NCI-H146 treated with DMSO at 0.1 percent for 48 hours (cell line): ENCODE data around the gene OR2L13.
"Not testable (repeated sequence)": the region's sequence is repeated elsewhere in the genome, so short reads cannot be mapped to it uniquely, and the experiment has no call there.

ENCODE experiments used
- DNase-seq: peaks from one replicate; lab custom pipeline; 2025; ENCODE audit not compliant: unreplicated experiment; lab: John Stamatoyannopoulos, UW

The OR2L13 gene, protein sequence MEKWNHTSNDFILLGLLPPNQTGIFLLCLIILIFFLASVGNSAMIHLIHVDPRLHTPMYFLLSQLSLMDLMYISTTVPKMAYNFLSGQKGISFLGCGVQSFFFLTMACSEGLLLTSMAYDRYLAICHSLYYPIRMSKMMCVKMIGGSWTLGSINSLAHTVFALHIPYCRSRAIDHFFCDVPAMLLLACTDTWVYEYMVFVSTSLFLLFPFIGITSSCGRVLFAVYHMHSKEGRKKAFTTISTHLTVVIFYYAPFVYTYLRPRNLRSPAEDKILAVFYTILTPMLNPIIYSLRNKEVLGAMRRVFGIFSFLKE

DNA sequence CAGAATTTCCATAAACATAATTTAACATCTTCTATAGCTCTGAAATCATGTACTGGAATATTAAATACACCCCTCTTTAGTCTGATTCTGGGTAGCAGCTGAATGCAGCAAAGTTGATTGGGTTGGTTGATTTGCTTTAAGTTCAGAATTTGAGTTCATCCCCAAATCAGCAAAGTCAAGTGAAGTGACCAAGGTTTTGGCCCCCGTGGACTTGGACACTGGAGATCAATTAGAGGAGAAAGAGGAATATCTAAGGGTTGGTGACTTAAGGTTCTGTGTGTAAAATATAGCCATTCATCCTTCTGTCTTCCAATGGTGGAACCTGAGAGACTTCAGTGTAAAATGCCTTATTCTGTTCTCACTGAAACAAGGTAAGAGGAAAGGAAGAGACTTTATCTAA, at the start of gene OR2L13:
Gene OR2L13, plus strand, starts transcription at position 301 of the 400 bp plus-strand sequence. CDS start 4,192 bp downstream, outside the sequence.
- no peak for DNase-seq

DNA sequence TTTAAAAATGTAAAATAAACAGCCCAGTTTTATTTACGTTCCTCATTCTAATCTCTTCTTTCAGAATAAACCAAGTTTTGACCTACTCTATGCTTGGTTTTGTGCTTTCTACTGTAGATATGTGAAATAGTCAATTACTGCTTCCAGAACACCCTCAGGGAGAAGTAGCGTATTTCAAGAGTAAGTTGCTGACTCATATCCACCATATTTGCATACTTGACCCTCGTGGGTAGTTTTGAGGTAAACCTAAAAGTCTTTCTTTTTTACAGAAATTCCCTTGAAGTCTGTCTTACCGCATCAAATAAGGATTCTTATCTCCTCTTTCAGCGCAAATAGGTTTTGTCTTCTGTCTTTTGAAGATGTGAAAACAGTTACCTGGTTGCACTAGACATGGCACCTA, 49.8 kb upstream of the OR2L13 start:
- DNase-seq, result no peak

DNA sequence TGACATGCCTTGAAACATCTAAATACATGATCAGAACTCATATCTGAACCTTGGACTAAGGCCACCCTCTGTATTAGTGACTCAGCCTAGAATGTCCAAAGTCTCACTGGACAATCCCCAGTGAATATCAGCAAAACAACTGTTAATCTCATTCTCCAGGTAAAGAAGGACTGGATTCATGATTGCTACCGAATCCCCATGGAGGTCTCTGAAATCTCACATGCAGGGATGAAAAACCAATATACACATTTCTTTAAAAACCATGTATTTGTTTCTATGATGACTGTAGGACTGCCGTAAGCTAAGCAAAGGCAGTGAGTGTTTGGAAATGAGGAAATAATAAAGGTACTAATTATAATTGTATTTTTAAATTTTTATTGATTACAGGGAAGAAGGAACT, 48.4 kb upstream of the OR2L13 start, which contains the start of gene OR2L3:
Gene OR2L3, plus strand, starts transcription at position 301 of the 400 bp plus-strand sequence. CDS start 13,846 bp downstream, outside the sequence.
- no peak for DNase-seq

DNA sequence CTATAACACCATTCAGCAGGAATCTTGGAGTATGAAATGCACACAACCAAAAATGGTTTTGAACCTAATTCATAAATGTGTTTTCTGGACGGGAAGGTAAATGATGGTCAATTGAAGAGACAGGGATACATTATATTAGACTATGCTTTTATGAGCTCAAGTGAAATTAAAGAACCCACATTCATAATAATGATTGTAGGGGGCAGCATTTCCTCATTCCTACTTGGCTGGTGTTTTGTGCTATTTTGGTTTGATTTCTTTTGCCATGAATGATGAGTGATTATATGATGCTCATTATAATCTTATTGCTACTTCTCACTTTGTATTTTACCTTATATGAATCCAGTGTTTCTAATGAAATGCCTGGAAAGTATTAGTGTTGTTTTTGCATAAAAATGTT, 48.0 kb upstream of the OR2L13 start:
- DNase-seq, result no peak

DNA sequence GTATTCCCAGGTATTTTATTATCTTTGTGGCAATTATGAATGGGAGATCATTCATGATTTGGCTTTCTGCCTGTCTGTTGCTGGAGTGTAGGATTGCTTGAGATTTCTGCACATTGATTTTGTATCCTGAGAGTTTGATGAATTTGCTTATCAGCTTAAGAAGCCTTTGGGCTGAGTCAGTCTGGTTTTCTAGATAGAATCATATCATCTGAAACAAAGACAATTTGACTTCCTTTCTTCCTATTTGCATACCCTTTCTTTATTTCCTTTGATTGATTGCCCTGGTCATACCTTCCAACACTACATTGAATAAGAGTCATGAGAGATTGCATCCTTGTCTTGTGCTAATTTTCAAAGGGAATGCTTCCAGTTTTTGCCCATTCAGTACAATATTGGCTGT, 40.3 kb upstream of the OR2L13 start:
- no peak for DNase-seq

DNA sequence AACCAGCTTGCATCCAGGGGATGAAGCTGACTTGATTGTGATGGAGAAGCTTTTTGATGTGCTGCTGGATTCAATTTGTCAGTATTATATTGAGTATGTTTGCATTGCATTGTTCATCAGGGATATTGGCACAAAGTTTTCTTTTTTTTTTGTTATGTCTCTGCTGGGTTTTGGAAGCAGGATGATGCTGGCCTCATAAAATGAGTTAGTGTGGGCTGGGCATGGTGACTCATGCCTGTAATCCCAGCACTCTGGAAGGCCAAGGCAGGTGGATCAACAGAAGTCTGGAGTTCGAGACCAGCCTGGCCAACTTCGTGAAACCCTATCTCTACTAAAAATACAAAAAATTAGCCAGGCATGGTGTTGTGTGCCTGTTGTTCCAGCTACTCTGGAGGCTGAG, 39.7 kb upstream of the OR2L13 start:
- DNase-seq, result no peak

DNA sequence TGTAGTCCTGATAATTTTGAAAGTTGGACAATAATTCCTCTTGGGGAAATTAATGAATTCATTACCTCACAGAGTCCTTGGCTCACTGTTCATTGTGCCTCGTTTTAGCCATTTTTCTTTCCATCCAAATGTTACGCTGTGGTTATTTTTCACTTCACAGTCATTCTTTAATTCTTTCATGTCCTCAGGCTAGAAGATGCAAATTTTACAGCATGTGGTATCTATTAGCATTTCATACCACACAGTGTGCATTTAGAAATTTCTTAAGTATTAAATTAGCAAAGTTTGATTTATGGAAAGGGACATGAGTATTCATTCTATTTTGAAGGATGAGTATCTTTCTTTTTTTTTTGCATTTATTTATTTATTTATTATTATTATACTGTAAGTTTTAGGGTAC, 29.9 kb upstream of the OR2L13 start:
- no peak for DNase-seq

DNA sequence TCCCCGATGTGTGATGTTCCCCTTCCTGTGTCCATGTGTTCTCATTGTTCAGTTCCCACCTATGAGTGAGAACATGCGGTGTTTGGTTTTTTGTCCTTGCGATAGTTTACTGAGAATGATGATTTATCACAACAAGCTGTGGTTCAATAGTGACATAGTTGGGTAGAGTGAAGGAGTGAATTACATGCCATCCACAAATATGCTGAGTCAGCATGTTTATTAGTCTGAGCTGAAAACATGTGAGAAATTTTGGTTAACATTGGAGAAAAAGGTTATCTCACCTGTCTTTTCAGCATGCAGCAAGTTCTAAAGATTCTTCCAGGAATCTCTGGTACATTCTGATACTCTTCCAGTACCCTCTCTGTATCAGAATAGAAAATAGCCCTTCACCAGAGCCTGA, 29.4 kb upstream of the OR2L13 start:
- no peak for DNase-seq

DNA sequence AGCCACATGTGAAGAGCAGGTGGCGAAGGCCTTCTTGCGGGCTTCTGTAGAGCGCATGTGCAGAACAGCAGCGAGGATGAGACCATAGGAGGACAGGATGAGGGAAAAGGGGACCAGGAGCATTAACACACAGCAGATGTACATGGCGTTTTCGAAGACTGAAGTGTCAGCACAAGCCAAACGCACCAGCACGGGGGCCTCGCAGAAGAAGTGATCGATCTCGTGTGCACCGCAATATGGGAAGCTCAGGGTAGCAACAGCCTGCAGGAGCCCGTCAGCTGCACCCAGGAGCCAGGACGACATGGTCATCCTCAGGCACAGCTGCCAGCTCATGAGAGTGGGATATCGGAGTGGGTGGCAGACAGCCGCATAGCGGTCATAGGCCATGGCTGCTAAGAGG, 11.1 kb upstream of the OR2L13 start:
- DNase-seq, result not testable (repeated sequence)

DNA sequence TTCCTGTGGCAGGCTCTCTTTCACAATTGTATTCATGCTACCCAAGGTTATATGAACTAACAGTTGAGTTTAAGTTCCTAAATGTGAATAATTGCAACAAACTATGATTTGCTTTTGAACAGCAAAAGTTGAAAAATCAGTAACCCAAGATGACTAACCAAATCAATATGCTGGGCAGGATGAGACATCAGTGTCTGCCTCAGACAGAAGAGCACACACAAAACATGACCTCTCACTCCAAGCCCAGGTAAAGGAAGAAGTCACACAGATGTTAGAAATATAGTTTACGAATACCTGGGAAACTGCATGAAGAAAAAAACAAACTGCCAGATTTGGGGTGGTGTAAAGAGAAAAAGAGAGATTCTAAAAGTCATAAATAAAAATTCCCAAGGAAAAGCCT, 3.5 kb downstream of the OR2L13 start:
- DNase-seq, result no peak

DNA sequence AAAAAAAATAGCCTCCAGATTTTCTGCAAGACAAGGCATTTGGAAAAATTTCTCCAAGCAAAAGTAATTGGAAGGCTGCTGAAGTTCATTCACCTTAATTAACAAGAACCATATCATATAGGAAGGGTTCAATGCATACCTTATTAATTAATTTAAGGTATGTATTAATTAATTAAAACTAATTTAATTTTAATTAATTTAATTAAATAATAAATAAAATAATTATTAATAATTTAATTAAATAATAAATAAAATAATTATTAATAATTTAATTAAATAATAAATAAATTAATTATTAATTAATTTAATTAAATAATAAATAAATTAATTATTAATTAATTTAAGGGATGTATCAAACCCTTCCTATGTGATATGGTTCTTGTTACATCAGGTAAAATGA, 7.9 kb downstream of the OR2L13 start:
- DNase-seq, result no peak

DNA sequence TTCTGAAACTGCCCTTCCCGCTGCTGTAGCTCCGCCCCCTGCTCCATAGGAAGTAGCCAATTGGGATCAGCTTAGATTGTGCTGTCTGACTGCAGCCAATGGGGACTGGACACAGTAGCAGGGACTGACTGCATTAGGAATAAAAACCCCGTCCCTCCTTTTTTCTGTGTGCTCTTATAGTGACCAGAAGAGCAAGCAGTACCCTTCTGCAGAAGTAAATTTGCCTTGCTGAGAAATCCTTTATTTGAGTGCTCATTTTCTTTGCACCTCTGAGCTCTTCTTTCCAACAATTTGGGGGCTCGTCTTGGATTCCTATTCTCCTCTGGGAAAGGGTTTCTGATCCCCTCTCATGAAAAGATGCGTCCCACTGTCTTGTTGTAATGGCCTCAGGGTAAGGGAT, 16.2 kb downstream of the OR2L13 start:
- DNase-seq, result no peak

DNA sequence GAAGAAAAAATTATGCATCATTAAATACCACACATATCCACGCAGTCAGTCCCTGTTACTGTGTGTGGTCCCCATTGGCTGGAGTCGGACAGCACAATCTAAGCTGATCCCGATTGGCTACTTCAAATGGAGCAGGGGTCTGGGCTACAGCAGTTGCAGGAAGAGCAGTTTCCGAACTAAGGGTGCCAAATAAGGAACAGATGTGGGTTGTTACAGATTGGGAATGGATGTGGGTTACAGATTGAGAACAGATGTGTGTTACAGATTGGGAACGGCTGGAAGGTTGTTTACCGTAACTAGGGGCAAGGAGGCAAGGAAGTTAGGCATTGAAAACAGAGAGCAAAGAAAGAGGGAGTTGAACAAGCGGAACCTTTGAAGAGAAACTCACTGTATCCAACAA, 19.9 kb downstream of the OR2L13 start:
- DNase-seq, result no peak

DNA sequence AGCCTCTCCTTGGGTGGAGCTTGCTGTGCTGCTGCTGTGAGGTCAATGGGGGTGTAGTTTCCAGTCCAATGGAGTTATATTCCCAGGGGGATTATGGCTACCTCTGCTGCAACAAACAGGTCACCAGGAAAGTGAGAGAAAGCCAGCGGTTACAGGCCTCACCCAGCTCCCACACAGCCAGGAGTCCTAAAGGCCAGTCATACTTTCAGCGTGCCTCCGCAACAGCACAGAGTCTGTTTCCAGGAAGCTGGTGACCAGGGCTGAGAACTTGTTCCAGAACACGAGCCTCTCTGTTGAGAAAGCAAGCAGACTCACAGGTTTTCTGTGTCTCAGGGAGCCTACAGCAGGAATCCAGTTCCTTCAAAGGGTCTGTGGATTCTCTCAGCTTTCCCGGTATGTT, 32.7 kb downstream of the OR2L13 start:
- no peak for DNase-seq

DNA sequence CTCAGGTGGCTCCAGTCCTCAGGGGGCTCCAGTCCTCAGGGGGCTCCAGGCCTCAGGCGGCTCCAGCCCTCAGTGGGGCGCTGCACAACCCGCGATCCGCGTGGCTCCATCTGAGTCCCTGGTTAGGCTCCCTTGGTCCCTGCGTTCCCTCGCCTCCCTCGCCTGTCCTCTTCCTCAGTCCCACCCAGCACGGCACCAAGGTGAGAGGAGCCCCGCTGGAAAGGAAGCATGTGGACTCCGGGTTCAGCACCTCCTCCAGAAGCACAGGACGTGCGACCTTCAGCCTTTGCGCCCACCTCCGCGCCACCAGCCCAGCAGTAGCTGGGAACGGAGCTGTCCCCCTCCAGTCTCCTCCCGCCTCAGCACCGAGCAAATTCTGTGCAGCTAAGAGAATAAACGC, 41.8 kb downstream of the OR2L13 start:
- no peak for DNase-seq

DNA sequence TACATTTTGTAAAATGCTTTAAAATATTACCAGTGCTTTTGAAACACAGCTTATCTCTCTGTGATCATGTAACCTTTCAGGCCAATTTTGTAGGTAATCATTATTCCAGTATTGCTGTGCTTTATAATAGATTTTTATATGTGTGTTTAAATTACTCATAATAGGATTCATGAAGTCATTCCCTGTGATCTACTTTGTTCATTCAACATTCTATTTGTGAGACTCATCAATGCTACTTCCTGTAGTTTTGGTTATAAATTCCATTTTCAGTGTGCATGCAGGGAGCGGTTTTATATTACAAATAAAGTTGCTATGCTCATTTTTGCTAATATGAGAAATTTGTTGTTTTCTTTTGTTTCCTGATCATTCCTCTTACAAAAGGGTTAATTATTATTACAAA, 45.9 kb downstream of the OR2L13 start:
- no peak for DNase-seq

DNA sequence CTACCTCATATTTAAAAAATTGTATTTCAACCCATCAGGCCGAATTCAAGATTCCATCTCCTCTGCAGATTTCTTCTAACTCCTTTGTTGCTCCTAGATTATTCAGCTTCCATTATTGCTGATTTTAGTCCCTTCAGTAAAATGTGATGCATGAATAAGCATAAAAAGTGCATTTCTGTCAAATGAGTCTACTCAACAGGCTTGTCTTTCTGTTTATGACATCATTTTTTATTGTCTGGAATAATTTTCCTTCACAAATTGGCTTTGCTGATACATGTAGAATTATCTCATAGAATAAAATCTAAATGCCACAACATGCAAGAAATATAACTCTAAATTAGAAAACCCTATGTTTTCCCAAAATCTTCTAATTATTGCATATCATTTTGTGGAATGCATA, 48.3 kb downstream of the OR2L13 start:
- DNase-seq, result no peak

DNA sequence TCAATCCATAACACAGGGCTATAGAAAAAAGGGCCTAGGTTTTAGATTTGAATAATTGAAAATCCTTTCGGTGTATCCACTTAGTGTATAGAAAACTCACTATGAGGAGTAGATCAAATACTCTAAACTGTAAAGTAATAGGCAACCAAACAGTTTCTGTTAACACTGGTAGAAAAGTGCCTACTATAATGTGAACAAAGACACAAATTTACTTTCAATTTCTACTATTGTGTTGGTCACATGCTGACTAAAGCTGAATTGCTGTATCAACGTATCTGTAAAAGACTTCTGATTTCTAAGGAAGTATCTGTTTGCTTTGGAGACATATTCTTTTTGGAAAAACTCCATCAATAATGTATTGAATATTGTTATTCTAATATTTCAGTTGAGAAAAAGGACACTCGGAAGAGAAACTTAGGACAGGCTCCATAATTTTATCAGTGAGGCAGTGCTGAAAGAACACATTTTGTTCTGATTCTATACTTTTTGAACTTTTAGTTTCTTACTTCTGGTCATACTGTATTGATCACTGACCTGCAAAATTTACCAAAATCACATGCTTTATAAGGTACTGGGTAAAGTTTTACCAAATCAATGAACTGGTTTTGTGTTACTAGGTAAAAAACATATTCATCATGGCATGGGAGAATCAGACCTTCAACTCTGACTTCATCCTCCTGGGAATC, 49.7 kb downstream of the OR2L13 start, which contains the start of gene OR2M5:
Gene OR2M5, plus strand, starts transcription at position 636 of the 686 bp plus-strand sequence. Its CDS starts 0 bp downstream, at position 636.
- DNase-seq, result no peak
